Dermis blood vessel endothelial cell (primary cell): ENCODE measurements around the gene WDFY1. TPM values are rescaled to one million over a fixed set of nuclear protein-coding genes. Genes with fewer than 3 reads are reported as not detected.

ENCODE experiments used
- DNase-seq: peaks from one replicate; pipeline ENCODE4 v3.0.0; 2010
- total RNA-seq: library from RNA; depleted of rRNA; stranded (reverse); fragments of >200 nt; gene quantifications from 2 replicates; pipeline ENCODE4 v1.2.3, GENCODE V29; 2014

The WDFY1 gene
- 111 and 126 TPM in 2 replicates for total RNA-seq

- peak; percentile 93 for DNase-seq
These were observed at the start of gene WDFY1 for GRCh38 chr2:223944703-223945531. Gene WDFY1 (minus strand): TSS chr2:223945335. CDS start chr2:223945284, 51 bp downstream.

GRCh38 chr2:223994562-223995162, 49.5 kb upstream of the WDFY1 start:
- no peak for DNase-seq

GRCh38 chr2:223993634-223994232, 48.6 kb upstream of the WDFY1 start:
- DNase-seq, result peak; percentile 91

GRCh38 chr2:223991611-223992010, 46.5 kb upstream of the WDFY1 start:
- DNase-seq, result no peak

- DNase-seq, result no peak
These were observed 44.7 kb upstream of the WDFY1 start for GRCh38 chr2:223989856-223990232.

GRCh38 chr2:223989206-223989855, 44.2 kb upstream of the WDFY1 start:
- DNase-seq, result no peak

GRCh38 chr2:223981241-223981640, 36.1 kb upstream of the WDFY1 start:
- no peak for DNase-seq

- DNase-seq, result no peak
These were observed 35.7 kb upstream of the WDFY1 start for GRCh38 chr2:223980803-223981202.

GRCh38 chr2:223980397-223980735, 35.2 kb upstream of the WDFY1 start:
- no peak for DNase-seq

GRCh38 chr2:223979730-223980396, 34.7 kb upstream of the WDFY1 start:
- DNase-seq, result no peak

- no peak for DNase-seq
These were observed 33.3 kb upstream of the WDFY1 start for GRCh38 chr2:223978451-223978850.

- peak; percentile 86 for DNase-seq
These were observed 31.6 kb upstream of the WDFY1 start for GRCh38 chr2:223976635-223977226.

GRCh38 chr2:223973606-223974005, 28.5 kb upstream of the WDFY1 start:
- no peak for DNase-seq

- DNase-seq, result no peak
These were observed 27.5 kb upstream of the WDFY1 start for GRCh38 chr2:223972656-223973102.

- DNase-seq, result no peak
These were observed 26.6 kb upstream of the WDFY1 start for GRCh38 chr2:223971731-223972130.

- DNase-seq, result peak; percentile 81
These were observed 25.4 kb upstream of the WDFY1 start for GRCh38 chr2:223970343-223971128.

- no peak for DNase-seq
These were observed 24.7 kb upstream of the WDFY1 start for GRCh38 chr2:223969856-223970255.

GRCh38 chr2:223969315-223969714, 24.2 kb upstream of the WDFY1 start:
- DNase-seq, result no peak

- no peak for DNase-seq
These were observed 22.8 kb upstream of the WDFY1 start for GRCh38 chr2:223967981-223968380.

- peak; percentile 80 for DNase-seq
These were observed 14.6 kb upstream of the WDFY1 start for GRCh38 chr2:223959688-223960087.

GRCh38 chr2:223957092-223957851, 12.1 kb upstream of the WDFY1 start, which contains the start of gene MRPL44:
Gene MRPL44 (plus strand): TSS chr2:223957463. CDS start chr2:223957473, 10 bp downstream.
- peak; percentile 97 for DNase-seq
